ENCODE data around the gene FXN. TPM values are rescaled to one million over a fixed set of nuclear protein-coding genes. Genes with fewer than 3 reads are reported as not detected.

Gene FXN
- total RNA-seq, 1 donor from 2014 or later, result 23.2 TPM

- H3K27ac Mint-ChIP-seq, result no peak overlapping the region
- Histone ChIP-seq H3K4me1 (no peaks in the 10 kb centered on the region), H2AFZ (replicated peaks) (no peak overlapping the region), H3K27me3 (no peaks in the 10 kb centered on the region), H3K4me3 (no peak overlapping the region), H3K9me3 (ENCODE audit: low read depth) (no peaks in the 10 kb centered on the region), H3K79me2 (ENCODE audit: low read depth) (no peaks in the 10 kb centered on the region), H3K27ac (no peak overlapping the region), H4K20me1 (ENCODE audit: low read depth) (no peaks in the 10 kb centered on the region), H3F3A (ENCODE audit: low read depth) (no peaks in the 10 kb centered on the region), H3K36me3 (no peaks in the 10 kb centered on the region), H3K4me2 (no peak overlapping the region), H3K9ac (no peak overlapping the region)
- H3K36me3 Mint-ChIP-seq, result peaks cover 31% of the 10 kb centered on the region
- H3K4me3 Mint-ChIP-seq, result no peak overlapping the region
- DNase-seq (ENCODE audit: low spot score), result no peak
- no peaks in the 10 kb centered on the region for H3K4me1 Mint-ChIP-seq
- TF ChIP-seq EZH2phosphoT487 (IDR thresholded peaks at IDR 0.05), result no peak
- TF ChIP-seq, protein P1, sequence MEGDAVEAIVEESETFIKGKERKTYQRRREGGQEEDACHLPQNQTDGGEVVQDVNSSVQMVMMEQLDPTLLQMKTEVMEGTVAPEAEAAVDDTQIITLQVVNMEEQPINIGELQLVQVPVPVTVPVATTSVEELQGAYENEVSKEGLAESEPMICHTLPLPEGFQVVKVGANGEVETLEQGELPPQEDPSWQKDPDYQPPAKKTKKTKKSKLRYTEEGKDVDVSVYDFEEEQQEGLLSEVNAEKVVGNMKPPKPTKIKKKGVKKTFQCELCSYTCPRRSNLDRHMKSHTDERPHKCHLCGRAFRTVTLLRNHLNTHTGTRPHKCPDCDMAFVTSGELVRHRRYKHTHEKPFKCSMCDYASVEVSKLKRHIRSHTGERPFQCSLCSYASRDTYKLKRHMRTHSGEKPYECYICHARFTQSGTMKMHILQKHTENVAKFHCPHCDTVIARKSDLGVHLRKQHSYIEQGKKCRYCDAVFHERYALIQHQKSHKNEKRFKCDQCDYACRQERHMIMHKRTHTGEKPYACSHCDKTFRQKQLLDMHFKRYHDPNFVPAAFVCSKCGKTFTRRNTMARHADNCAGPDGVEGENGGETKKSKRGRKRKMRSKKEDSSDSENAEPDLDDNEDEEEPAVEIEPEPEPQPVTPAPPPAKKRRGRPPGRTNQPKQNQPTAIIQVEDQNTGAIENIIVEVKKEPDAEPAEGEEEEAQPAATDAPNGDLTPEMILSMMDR (IDR thresholded peaks at IDR 0.05), result no peak
- no peak for TF ChIP-seq EZH2 (IDR thresholded peaks at IDR 0.05)
- no peaks in the 10 kb centered on the region for H3K9me3 Mint-ChIP-seq
- H3K27me3 Mint-ChIP-seq (ENCODE audit: insufficient read depth, low read depth), result peaks cover 3% of the 10 kb centered on the region
Measured at GRCh38 chr9:69062195-69062594, 26.6 kb downstream of the FXN start.

DNA sequence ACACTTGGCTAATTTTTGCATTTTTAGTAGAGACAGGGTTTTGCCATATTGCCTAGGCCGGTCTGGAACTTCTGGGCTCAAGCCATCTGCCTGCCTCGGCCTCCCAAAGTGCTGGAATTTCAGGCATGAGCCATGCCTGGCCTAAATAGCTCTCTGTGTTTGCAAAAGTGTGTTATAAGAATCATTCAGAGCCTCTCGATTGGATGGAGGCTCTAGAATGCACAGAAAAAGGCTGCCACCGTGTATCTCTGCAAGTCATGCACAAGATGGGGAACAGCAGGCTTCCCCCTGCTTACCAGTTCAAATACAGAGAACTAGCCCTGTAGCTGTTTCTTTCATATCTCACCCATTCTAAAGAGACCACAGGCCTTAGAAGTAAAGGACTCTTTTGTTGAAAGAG, 28.3 kb downstream of the FXN start:
- Mint-ChIP-seq H3K4me1 (no peaks in the 10 kb centered on the region), H3K36me3 (peaks cover 28% of the 10 kb centered on the region), H3K4me3 (no peak overlapping the region), H3K27me3 (ENCODE audit: insufficient read depth, low read depth) (peaks cover 3% of the 10 kb centered on the region), H3K27ac (no peak overlapping the region), H3K9me3 (no peaks in the 10 kb centered on the region)
- Histone ChIP-seq H3K4me2 (no peak overlapping the region), H3K36me3 (no peaks in the 10 kb centered on the region), H3K27me3 (no peaks in the 10 kb centered on the region), H3K27ac (no peak overlapping the region), H4K20me1 (ENCODE audit: low read depth) (no peaks in the 10 kb centered on the region), H3K9ac (no peak overlapping the region), H3F3A (ENCODE audit: low read depth) (no peaks in the 10 kb centered on the region), H3K9me3 (ENCODE audit: low read depth) (no peaks in the 10 kb centered on the region), H3K4me3 (no peak overlapping the region), H3K79me2 (ENCODE audit: low read depth) (no peaks in the 10 kb centered on the region), H2AFZ (replicated peaks) (no peak overlapping the region), H3K4me1 (no peaks in the 10 kb centered on the region)
- TF ChIP-seq EZH2 (IDR thresholded peaks at IDR 0.05) (no peak), EZH2phosphoT487 (IDR thresholded peaks at IDR 0.05) (no peak)
- TF ChIP-seq, protein P1 (IDR thresholded peaks at IDR 0.05), result no peak
- DNase-seq (ENCODE audit: low spot score), result no peak

GRCh38 chr9:69065660-69066059, 30.1 kb downstream of the FXN start:
- no peak overlapping the region for H3K27ac ChIP-seq
- Mint-ChIP-seq H3K27me3 (ENCODE audit: insufficient read depth, low read depth) (no peaks in the 10 kb centered on the region), H3K4me1 (no peaks in the 10 kb centered on the region), H3K4me3 (no peak overlapping the region), H3K36me3 (peaks cover 26% of the 10 kb centered on the region), H3K9me3 (no peaks in the 10 kb centered on the region), H3K27ac (no peak overlapping the region)
- H4K20me1 ChIP-seq (ENCODE audit: low read depth), result no peaks in the 10 kb centered on the region
- TF ChIP-seq EZH2phosphoT487 (IDR thresholded peaks at IDR 0.05) (no peak), EZH2 (IDR thresholded peaks at IDR 0.05) (no peak)
- TF ChIP-seq, protein P1 (IDR thresholded peaks at IDR 0.05), result no peak
- H3K4me1 ChIP-seq, result no peaks in the 10 kb centered on the region
- no peak for DNase-seq (ENCODE audit: low spot score)
- H3K4me2 ChIP-seq, result no peak overlapping the region
- no peaks in the 10 kb centered on the region for H3K27me3 ChIP-seq
- no peak overlapping the region for H3K4me3 ChIP-seq
- no peak overlapping the region for H3K9ac ChIP-seq
- no peaks in the 10 kb centered on the region for H3K9me3 ChIP-seq (ENCODE audit: low read depth)
- H3K36me3 ChIP-seq, result no peaks in the 10 kb centered on the region
- H2AFZ ChIP-seq (replicated peaks), result no peak overlapping the region
- no peaks in the 10 kb centered on the region for H3K79me2 ChIP-seq (ENCODE audit: low read depth)
- no peaks in the 10 kb centered on the region for H3F3A ChIP-seq (ENCODE audit: low read depth)

Data from neural progenitor cell (in vitro differentiated cells).